H1 (cell line): ENCODE data around the gene TESMIN. TPM values are rescaled to one million over a fixed set of nuclear protein-coding genes. Genes with fewer than 3 reads are reported as not detected.

Experiments
- ASH2L ChIP-seq: fragments of 200-600, 300-600 bp; sonication (generic); IDR thresholded peaks from one replicate; pipeline ENCODE4 v1.7.1; 2017; ENCODE audit warnings: low read length
- BCL11A ChIP-seq, 2 experiments: IDR thresholded peaks; one replicate each; pipeline ENCODE4 v1.6.1; 2011; ENCODE audit warnings: low read depth in 2 of 2, low read length in 2 of 2, mild to moderate bottlenecking in 2 of 2
- CBX5 ChIP-seq: fragments of 300-800, 300-1000 bp; sonication (generic); IDR thresholded peaks from 2 replicates; pipeline ENCODE4 v1.7.1; 2016; ENCODE audit warnings: antibody characterized with exemption, low read length, low read depth
- CHD7 ChIP-seq: fragments of 300-600 bp; sonication (generic); IDR thresholded peaks from 2 replicates; pipeline ENCODE4 v1.7.1; 2012; ENCODE audit warnings: low read length, moderate library complexity, mild to moderate bottlenecking, inconsistent platforms; ENCODE audit not compliant: insufficient replicate concordance
- KDM4A ChIP-seq: IDR thresholded peaks from one replicate; pipeline ENCODE4 v1.7.1; 2012; ENCODE audit warnings: low read depth, mild to moderate bottlenecking, moderate library complexity, low read length, inconsistent platforms; ENCODE audit not compliant: severe bottlenecking
- SP2 ChIP-seq: IDR thresholded peaks from 2 replicates; pipeline ENCODE4 v1.6.1; 2012; ENCODE audit warnings: mild to moderate bottlenecking, low read length, inconsistent platforms
- SRF ChIP-seq: IDR thresholded peaks from 2 replicates; pipeline ENCODE4 v1.6.1; 2011; ENCODE audit warnings: mild to moderate bottlenecking, low read depth, low read length, moderate library complexity
- polyA plus RNA-seq, 7 experiments: library from polyadenylated mRNA; depleted of rRNA in 3 of 7; stranded (reverse) in 5 of 7; unstranded in 2 of 7; fragments of >200 nt in 5 of 7; fragments of 200-250 nt in 2 of 7; gene quantifications; 1 replicate in 5 of 7; 2 replicates in 1 of 7; 4 replicates in 1 of 7; pipeline versions ENCODE4 v1.2.1 to v1.2.3, GENCODE V29; 2011 to 2013; ENCODE audit warnings: missing spikeins in 2 of 7, mixed read lengths in 2 of 7
- total RNA-seq: library from RNA; stranded (reverse); fragmentation: NEBNext Ultra II Directional; extraction: Animal tissue kit (Norgen Biotek cat#: 25700); gene quantifications from 2 replicates; pipeline ENCODE4 v1.2.1, GENCODE V29; 2021

TESMIN gene
- total and polyA plus RNA-seq, 2 of the 8 experiments (the other 6 are each of a cell fraction or from before 2014, with no cell fraction given) = 22.6 to 61.1 TPM

- TF ChIP-seq ASH2L (no peak), SP2 (no peak), SRF (no peak), KDM4A (no peak), BCL11A (IDR thresholded peaks at IDR 0.05; ENCODE audit: low read depth in 2 of 2, low read length in 2 of 2) (no peak), CHD7 (no peak), CBX5 (no peak)
- TF ChIP-seq, all 59 proteins: peak for 0
Observed at GRCh38 chr11:68663482-68664010, 87.8 kb downstream of the TESMIN start (continued).
